HG03432 (cell line): ENCODE data around the gene RASGEF1C.

ENCODE experiments used
- ATAC-seq: cut with Tn5 transposase; IDR thresholded peaks from one replicate; pipeline ENCODE4 v1.9.1; 2021; ENCODE audit warnings: mild to moderate bottlenecking, moderate library complexity; ENCODE audit not compliant: unreplicated experiment

Gene RASGEF1C

DNA sequence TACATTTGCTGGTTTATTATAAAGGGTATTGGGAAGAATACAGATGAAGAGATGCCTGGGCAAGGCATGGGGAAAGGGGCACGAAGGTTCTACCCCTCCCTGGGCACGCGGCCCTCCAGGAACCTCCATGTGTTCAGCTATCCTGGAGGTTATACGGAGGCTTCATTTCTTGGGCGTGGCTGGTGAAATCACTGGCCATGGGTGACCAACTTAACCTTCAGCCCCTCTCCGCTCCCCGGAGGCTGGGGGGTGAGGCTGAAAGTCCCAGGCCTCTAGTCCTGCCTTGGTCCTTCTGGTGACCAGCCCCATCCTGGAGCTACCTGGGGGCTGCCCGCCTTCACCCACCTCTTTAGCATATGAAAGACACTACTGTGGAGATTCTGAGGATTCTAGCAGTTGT is 120.5 kb downstream of the RASGEF1C start:
- ATAC-seq = no peak

DNA sequence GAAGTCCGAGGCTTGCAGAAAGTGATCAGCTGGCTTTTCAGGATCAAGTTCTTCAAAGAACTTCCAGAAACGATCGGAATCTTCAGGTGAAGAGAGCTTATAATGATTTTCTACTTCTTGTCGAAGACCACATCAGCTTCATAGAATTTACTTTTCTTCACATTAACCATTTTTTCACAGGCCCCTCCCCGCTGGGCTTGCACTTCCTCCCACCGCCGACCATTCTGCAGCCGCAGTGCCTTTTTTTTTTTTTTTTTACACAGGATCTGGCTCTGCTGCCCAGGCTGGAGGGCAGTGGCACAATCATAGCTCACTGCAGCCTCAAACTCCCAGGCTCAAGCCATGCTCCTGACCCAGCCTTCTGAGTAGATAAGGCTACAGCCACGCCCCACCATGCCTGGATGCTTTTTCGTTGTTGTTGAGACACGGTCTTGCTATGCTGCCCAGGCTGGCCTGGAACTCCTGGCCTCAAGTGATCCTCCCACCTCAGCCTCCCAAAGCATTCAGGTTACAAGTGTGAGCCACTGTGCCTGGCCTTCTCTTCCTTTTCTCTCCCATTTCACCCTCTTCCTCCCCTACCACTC is 122.1 kb downstream of the RASGEF1C start:
- no peak for ATAC-seq

DNA sequence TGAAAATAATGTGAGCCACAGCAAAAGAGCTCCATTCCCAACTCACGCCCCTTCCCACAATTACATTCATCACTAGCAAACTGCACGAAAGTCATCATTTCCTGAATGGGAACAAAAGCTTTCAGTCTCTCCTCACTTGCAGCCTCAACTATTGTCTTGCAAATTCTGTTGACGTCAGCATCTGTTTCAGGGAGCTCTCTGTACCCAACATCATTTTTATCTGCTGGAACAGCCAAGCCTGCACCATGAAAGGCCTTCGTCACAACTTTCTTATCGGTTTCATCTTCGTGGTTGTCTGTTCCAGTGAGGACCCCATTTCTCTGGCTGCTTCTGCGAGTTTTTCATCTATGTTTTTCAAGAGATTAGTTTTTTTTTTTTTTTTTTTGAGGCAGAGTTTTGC is 123.2 kb downstream of the RASGEF1C start:
- no peak for ATAC-seq

DNA sequence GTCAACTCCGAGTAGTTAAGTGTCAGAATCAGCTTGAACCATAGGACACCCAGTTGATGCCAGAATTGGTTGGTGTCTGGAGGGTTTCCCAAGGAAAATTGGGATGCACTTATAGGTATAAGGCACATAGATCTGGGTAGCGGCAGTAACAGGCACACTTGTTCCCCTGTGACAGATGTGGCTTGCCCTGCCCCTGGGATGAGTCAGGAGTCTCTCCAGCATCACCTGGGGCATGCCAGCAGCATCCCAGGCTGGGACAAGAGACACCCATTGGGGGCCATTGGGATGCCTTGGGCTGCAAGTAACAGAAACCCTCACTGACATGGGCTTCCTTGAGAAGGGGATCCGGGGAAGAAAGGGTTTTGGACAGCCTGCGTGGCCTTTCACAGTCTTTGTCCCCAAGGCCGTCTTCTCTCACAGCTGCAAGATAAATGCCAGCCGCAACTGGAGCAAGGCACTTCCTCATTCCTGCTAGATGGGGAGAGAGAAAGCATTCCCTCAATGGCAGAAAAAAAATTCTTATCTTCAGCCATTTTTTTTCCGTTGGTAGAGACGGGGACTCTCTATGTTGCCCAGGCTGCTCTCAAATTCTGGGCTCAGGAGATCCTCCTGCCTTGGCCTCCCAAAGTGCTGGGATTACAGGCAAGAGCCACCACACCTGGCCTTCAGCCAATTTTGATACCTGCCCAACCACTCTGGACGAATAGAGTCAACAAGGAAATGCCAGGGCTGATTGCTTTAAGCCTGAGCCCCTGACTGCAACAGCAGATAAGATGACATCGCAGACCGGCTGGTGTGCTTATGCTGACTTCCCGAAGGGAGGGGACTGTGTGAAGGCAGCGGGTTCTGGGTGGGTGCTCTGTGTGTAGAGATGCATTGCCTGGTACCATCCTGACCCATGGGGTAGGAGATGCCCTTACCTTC is 124.1 kb downstream of the RASGEF1C start:
- no peak for ATAC-seq

DNA sequence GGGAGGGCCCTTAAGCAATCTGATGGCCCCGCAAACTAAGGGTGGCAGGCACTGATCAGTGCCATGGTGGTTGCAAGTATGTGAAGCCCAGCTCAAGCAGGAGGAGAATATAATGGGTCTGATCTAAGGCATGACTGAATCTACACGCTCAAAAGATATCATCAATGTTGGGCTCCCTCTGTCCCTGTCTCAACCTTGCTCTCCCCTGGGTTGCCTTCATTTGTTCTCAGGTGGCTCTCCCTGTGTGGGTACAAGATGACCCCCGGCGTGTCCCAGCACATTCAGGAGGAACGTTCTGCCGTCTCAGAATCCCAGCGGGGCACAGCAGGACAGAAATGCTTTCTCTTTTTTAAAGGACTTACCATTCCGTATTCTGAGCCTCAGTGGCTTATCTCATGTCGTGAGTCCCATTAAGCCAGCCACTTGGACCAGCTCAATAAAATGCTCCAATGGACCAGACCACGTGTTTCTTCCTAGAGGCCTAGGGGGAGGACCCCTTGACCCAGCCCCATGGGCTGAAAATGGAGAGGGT is 125.4 kb downstream of the RASGEF1C start:
- no peak for ATAC-seq

DNA sequence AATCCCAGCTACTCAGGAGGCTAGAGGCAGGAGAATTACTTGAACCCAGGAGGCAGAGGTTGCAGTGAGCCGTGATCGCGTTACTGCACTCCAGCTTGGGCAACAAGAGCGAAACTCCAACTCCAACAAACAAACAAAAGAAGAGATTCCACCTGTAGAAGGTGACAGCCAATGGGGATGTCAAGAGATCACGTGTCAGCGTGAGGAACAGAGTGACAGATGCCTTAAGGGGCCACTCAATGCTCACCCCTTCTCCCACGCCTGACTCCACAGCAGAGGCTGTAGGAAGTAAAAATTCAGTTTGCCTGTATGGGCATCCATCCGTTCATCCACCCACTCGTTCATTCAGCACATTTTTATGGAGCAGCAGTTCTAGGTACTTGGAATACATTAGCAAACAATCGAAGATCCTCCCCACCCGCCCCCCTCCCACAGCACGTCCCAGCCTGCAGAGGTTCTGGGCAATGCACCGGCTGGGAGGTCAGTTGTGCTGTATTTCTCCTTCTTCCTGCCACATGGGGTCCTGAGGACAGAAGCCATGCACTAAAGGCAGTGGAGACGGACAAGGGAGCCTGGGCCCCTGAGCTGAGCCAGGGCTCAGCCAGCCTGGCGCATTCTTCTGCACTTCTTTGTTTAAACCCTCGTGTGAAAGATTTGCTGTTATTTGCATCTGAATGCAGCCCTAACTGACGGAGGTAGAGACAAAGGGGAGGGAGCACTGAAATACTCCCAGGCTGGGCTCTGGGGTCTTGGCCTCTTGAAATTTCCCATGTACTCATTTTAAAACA is 126.2 kb downstream of the RASGEF1C start:
- ATAC-seq = no peak

DNA sequence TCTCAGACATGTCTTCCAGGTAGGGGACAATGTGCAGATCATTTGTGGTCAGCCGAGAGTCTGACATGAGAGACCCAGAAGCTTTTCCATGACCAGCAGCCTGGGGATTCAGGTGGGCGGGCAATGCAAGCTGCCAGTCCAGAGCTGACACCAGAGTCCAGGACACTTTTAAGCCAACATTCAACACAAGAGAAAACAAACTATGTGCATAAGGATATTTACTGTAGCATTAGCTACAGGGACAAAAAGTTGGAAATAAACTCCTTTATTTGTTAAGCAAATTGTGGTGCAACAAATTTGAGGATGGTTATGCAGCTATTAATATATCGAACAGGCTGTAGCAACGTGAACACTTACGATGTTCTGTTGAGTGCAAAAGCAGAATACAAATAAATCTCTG is 127.5 kb downstream of the RASGEF1C start:
- ATAC-seq = no peak

DNA sequence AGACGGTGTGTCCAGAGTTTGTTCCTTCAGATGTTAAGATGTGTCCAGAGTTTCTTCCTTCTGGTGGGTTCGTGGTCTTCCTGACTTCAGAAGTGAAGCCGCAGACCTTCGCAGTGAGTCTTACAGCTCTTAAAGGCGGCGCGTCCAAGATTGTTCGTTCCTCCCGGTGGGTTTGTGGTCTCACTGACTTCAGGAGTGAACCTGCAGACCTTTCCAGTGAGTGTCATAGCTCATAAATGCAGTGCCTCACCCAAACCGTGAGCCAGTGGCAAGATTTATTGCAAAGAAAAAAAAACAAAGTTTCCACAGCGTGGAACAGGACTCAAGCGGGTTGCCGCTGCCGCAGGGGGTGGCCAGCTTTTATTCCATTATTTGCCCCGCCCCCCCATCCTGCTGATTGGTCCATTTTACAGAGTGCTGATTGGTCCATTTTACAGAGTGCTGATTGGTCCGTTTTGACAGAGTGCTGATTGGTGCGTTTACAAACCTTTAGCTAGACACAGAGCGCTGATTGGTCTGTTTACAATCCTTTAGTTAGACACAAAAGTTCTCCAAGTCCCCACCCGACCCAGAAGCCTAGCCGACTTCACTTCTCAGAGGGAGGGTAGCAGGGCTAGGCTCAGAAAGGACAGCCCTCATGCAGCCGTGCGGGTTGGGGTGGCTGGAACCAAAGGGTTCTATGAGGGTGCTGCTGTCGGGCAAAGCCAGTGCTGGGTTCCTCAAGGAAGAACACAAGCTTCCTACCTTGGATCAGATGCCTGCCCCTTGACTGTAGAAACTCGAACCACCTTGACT is 128.3 kb downstream of the RASGEF1C start:
- ATAC-seq = no peak

DNA sequence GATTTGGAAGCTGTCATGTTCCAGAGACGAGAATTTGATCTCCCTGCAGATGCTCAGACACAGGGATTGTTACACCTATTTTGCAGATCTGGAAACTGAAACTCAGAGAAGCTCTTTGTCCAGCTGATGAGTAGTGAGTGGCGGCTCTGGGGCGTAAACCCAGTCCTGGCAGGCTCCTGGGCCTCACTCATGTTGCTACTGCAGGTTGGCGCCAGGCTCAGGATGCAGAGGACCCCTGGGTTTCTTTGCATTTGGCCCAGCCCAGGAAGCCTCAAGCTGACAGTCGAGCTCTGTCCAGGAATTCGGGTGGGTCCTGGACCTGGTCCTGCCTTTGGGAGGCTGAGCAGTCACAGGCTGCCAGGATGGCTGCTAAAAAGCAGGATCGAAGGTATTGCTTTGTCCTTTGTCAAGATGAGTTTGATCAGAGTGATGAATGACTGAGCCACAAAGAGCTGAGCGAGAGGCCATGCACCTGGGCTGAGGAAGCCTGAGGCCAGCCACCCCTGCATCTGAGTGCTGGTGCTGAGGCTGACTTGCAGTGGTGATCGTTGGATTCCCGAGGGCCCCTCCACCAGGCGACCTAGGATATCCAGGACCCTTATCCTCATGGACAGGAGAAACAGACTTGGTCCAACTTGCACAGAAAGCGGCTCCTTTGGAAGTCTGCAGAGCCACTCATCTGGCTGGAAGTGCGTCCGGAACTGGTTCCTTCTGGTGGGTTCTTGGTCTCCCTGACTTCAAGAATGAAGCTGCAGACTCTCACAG is 129.1 kb downstream of the RASGEF1C start:
- ATAC-seq = no peak

DNA sequence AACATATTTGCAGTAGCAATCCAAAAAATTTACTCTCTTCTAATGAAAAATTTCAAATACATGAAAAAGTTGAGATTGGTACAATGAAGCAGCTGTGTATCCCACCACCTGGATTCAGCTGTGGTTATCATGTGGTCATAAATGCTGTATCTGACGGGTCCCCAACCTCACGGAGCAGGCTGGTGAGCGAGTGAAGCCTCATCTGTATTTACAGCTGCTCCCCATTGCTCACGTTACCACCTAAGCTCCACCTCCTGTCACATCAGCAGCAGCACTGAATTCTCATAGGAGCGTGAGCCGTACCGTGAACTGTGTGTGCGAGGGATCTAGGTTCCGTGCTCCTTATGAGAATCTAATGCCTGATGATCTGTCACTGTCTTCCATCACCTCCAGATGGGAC is 130.7 kb downstream of the RASGEF1C start:
- ATAC-seq = no peak

DNA sequence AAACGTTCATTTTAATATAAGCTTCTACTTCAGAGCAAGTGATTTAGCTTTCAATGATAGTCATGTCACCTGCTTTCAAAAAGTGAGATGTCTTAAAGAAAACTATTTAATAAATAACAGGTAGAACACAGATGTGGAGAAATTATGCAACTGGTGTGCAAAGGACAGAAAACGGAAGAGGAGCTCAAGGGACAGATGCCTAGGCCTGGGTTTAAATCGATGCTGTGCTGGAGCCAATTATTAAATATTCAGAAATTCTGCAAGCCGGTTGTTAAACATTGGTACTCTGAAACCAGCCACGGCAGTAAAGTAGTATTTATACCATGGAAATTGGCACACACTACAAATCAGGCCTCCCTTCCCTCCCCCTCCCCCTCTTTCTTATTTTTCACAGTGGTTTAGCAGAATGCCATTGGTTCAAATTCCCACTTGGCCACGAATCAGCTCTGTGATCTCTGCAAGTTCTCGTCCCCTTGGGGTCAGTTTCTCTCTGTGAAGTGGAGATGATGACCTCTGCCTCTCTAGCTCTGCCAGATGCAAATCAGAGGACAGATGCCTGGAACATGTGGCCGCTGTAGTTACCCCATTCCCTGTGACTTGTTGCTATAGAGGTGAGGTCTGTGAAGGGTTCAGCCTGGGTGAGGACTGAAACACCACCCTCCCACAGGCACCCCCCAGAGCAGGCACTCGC is 131.3 kb downstream of the RASGEF1C start:
- ATAC-seq = no peak

DNA sequence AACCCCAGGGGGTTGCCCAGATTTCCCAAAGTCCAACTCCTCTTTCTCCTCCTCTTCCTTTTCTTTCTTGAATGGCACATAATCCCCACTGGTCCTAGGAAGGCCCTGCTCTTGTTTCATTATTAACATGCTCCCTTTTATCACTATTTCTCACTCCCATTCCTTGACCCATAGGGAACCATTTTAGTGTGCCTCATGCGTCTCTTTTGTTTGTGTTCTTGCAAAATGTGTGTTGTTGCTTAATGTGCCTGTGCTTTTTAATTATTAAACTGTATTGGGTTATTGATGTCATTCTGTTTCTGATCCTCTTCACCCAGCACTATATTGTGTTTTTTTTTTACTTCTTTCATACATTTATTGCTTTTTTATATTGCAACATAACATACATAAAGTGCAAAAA is 133.3 kb downstream of the RASGEF1C start:
- ATAC-seq = no peak

DNA sequence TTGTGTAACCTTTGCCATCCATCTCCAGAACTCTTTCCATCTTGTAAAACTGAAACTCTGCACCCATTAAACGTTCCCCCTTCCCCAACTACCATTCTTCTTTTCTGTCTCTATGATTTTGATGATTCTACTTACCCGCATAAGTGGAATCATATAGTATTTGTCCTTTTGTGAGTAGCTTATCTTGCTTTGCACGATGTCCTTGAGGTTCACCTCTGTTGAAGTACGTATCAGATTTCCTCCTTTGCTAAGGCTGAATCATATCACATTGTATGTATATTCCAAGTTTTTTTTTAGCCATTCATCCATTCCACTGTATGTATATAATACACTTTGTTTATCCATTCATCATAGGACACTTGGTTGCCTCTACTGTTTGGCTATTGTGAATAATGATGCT is 134.5 kb downstream of the RASGEF1C start:
- no peak for ATAC-seq

DNA sequence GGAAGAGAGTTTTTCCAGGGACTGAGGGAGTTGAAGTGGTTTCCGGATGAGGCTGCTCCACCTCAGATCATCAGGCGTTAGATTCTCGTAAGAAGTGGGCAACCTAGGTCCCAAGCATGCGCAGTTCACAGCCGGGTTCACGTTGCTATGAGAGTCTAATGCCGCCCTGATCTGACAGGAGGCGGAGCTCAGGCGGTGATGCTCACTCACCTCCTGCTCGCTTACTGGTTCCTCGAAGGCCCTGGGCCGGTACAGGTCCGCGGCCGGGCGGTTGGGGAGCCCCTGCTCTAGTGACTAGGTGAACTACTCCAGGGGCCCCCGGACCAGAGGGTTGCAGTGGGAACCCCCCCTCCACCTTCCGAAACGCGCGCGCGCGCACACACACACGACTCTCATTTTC is 136.5 kb downstream of the RASGEF1C start:
- no peak for ATAC-seq

DNA sequence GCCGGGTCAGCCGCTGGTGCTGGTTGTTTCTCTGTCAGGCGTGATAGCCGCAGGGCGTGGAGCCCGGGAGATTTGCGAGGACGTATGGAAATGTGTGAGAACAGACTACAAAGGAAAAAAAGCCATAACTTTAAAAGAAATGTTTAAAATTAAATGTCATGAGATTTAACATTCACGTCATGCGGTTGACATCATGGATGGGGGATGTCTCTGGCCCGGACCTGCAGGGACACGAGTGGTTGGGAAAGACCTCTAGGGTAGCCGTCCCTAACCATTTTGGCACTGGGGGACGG is 136.8 kb downstream of the RASGEF1C start:
- ATAC-seq = no peak

DNA sequence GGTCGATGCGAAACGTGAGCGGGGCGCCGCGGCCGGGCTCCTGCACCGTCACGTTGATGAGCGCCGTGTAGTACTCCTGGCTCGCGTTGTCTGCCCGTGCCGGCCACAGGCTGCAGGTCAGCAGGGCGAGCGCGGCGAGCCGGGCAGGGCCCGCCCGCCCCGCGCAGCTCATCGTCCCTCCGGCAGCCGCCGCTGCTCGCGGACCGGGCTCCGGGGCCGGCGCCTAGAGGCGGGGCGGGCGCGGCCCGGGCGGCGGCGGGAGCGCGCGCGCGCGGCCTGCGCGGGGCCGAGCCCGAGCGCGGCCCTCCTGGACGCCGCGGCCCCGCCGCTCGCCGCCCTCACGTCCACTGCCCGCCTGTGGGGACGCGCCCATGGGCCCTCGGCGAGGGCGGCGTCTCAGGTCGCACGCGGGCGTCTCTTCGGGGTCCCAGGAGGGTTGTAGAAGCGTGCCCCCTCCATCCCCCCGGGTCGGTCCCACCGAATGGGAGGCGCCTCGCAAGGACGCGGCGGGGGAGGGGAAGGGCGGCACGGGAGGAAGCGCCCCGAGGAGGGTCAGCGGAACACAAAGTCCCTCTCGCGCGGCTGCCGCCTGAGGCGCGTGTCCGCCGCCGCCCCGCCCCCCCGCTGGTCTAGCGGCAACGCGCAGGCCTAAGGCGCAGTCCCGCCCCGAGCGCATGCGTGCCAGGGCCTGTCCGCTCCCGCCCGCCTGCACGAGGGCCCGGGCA is 137.3 kb downstream of the RASGEF1C start, which contains the start of gene RNF130:
RNF130 (minus strand) TSS at position 229 of the 725 bp plus-strand sequence; CDS start at position 172, 57 bp downstream.
- ATAC-seq = peak; percentile 67

DNA sequence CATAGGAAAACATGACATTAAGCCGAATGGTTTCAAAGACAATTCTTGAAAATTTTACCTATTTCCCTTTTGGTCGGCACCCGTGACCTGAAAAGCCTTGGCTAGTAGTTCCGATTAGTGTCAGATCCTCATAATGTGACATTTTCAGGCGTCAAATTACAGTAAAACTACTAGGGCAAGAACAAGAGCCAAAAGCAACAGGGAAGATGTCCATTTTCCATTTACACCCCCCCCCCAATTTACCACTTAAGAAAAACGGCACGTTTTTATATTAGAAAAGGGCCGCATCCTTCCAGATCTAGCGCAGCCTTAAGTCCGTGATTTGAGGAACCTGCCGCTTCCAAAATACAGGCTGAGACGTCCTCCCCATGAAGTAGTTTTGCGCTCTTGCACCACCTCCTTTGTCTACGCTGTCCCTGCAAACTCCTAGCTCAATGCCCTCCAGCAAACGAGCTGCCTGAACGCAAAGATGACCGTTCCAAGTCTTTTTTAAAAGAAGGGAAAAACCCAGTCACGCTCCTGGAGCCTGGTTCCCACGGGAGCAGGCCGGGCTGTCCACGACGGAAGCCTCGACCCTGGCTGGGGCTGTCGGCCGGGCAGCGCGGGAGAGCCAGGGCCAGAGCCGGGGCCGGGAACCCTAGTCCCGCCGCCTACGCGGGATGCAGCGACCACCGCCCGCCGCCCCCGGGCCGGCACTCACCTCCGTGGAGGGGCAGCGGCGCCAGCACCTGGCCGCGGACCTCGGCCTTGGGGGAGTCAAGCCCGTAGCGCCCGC is 138.1 kb downstream of the RASGEF1C start:
- no peak for ATAC-seq
